HEK293 (cell line): ENCODE results near the gene ASCC3.

Source experiments
- CTCF ChIA-PET: fragments of 350-600 bp; formaldehyde crosslinking; extraction: SDS; loops from one replicate; lab custom pipeline; 2021; ENCODE audit warnings: antibody characterized with exemption; lab: Yijun Ruan, JAX
- POLR2A ChIA-PET: fragments of 300-600 bp; formaldehyde crosslinking; extraction: SDS; loops from one replicate; lab custom pipeline; 2020; ENCODE audit warnings: antibody characterized with exemption, inconsistent platforms; lab: Yijun Ruan, JAX
- H3K27ac ChIP-seq: fragments of 200-500 bp; sonication (Bioruptor generic); 2 replicates; pipeline ENCODE4 v1.5.1; 2014; ENCODE audit warnings: low read depth, low read length, control low read depth, inconsistent platforms; ENCODE audit errors: extremely low read depth
- H3K36me3 ChIP-seq, 2 experiments: fragments of 200-500 bp in 1 of 2; sonication (Bioruptor generic) in 1 of 2; 1 replicate in 1 of 2; 2 replicates in 1 of 2; pipeline ENCODE4 v1.5.1; 2014 to 2017; ENCODE audit warnings: inconsistent platforms in 2 of 2, low read length in 2 of 2; ENCODE audit not compliant: control insufficient read depth in 2 of 2, insufficient read depth in 1 of 2
- H3K4me1 ChIP-seq: fragments of 200-500 bp; sonication (Bioruptor generic); 2 replicates; pipeline ENCODE4 v1.5.1; 2014; ENCODE audit warnings: mild to moderate bottlenecking, low read length, inconsistent platforms; ENCODE audit not compliant: control insufficient read depth, insufficient read depth
- H3K4me3 ChIP-seq: 2 replicates; pipeline ENCODE4 v1.5.1; 2011; ENCODE audit warnings: low read depth, mild to moderate bottlenecking, control low read depth, low read length, moderate library complexity
- H3K9me3 ChIP-seq: fragments of 200-500 bp; sonication (Bioruptor generic); 2 replicates; pipeline ENCODE4 v1.5.1; 2014; ENCODE audit warnings: low read depth, low read length, inconsistent platforms; ENCODE audit not compliant: control insufficient read depth, insufficient read depth
- GLI4 ChIP-seq: fragments of 450-650 bp; formaldehyde crosslinking; IDR thresholded peaks from 2 replicates; pipeline ENCODE4 v1.5.1; 2016; ENCODE audit warnings: missing biosample characterization, missing genetic modification characterization
- GLIS2 ChIP-seq: fragments of 450-650 bp; formaldehyde crosslinking; IDR thresholded peaks from 2 replicates; pipeline ENCODE4 v1.5.1; 2016; ENCODE audit warnings: missing biosample characterization, missing genetic modification characterization
- YY1 ChIP-seq: fragments of 450-650 bp; formaldehyde crosslinking; IDR thresholded peaks from 2 replicates; pipeline ENCODE4 v1.5.1; 2018; ENCODE audit warnings: missing biosample characterization, missing genetic modification characterization
- ZFHX2 ChIP-seq: fragments of 450-650 bp; formaldehyde crosslinking; conservative IDR thresholded peaks from 2 replicates; pipeline ENCODE4 v1.5.1; 2016; ENCODE audit warnings: missing biosample characterization, missing genetic modification characterization
- ZFP41 ChIP-seq: fragments of 450-650 bp; formaldehyde crosslinking; IDR thresholded peaks from 2 replicates; pipeline ENCODE4 v1.5.1; 2016; ENCODE audit warnings: missing biosample characterization, missing genetic modification characterization, borderline replicate concordance
- ZNF140 ChIP-seq: fragments of 450-650 bp; formaldehyde crosslinking; IDR thresholded peaks from 2 replicates; pipeline ENCODE4 v1.5.1; 2016; ENCODE audit warnings: missing biosample characterization, missing genetic modification characterization
- ZNF155 ChIP-seq: fragments of 450-650 bp; formaldehyde crosslinking; IDR thresholded peaks from 2 replicates; pipeline ENCODE4 v1.5.1; 2016; ENCODE audit warnings: missing biosample characterization, missing genetic modification characterization
- ZNF214 ChIP-seq: fragments of 450-650 bp; formaldehyde crosslinking; IDR thresholded peaks from 2 replicates; pipeline ENCODE4 v1.5.1; 2017; ENCODE audit warnings: missing biosample characterization, mild to moderate bottlenecking, missing genetic modification characterization, borderline replicate concordance
- ZNF221 ChIP-seq: fragments of 450-650 bp; formaldehyde crosslinking; IDR thresholded peaks from 2 replicates; pipeline ENCODE4 v1.5.1; 2017; ENCODE audit warnings: missing biosample characterization, missing genetic modification characterization, borderline replicate concordance
- ZNF248 ChIP-seq: fragments of 450-650 bp; formaldehyde crosslinking; IDR thresholded peaks from 2 replicates; pipeline ENCODE4 v1.5.1; 2017; ENCODE audit warnings: missing biosample characterization, missing genetic modification characterization
- ZNF354C ChIP-seq: fragments of 450-650 bp; formaldehyde crosslinking; IDR thresholded peaks from 2 replicates; pipeline ENCODE4 v1.5.1; 2016; ENCODE audit warnings: missing biosample characterization, missing genetic modification characterization, low read depth, borderline replicate concordance
- ZNF623 ChIP-seq: fragments of 450-650 bp; formaldehyde crosslinking; IDR thresholded peaks from 2 replicates; pipeline ENCODE4 v1.5.1; 2016; ENCODE audit warnings: missing biosample characterization, missing genetic modification characterization
- ZNF658 ChIP-seq: fragments of 450-650 bp; formaldehyde crosslinking; IDR thresholded peaks from 2 replicates; pipeline ENCODE4; 2016; ENCODE audit warnings: missing biosample characterization, missing genetic modification characterization
- ZNF792 ChIP-seq: fragments of 450-650 bp; formaldehyde crosslinking; IDR thresholded peaks from 2 replicates; pipeline ENCODE4 v1.5.1; 2016; ENCODE audit warnings: missing biosample characterization, missing genetic modification characterization
- TF ChIP-seq, protein P1 (sequence below): fragments of 450-650 bp; formaldehyde crosslinking; IDR thresholded peaks from 2 replicates; pipeline ENCODE4; 2016; ENCODE audit warnings: missing biosample characterization, missing genetic modification characterization
- TF ChIP-seq, protein P2 (sequence below): fragments of 450-650 bp; formaldehyde crosslinking; IDR thresholded peaks from 2 replicates; pipeline ENCODE4 v1.5.1; 2016; ENCODE audit warnings: missing biosample characterization, missing genetic modification characterization, borderline replicate concordance
- TF ChIP-seq, protein P3 (sequence below): fragments of 450-650 bp; formaldehyde crosslinking; IDR thresholded peaks from 2 replicates; pipeline ENCODE4 v1.5.1; 2016; ENCODE audit warnings: missing biosample characterization, missing genetic modification characterization
- TF ChIP-seq, protein P4 (sequence below): fragments of 450-650 bp; formaldehyde crosslinking; conservative IDR thresholded peaks from 2 replicates; pipeline ENCODE4 v1.5.1; 2016; ENCODE audit warnings: low read depth, missing biosample characterization, missing genetic modification characterization
- TF ChIP-seq, protein P5 (sequence below): fragments of 450-650 bp; formaldehyde crosslinking; IDR thresholded peaks from 2 replicates; pipeline ENCODE4 v1.5.1; 2016; ENCODE audit warnings: missing biosample characterization, missing genetic modification characterization

The ASCC3 gene

DNA sequence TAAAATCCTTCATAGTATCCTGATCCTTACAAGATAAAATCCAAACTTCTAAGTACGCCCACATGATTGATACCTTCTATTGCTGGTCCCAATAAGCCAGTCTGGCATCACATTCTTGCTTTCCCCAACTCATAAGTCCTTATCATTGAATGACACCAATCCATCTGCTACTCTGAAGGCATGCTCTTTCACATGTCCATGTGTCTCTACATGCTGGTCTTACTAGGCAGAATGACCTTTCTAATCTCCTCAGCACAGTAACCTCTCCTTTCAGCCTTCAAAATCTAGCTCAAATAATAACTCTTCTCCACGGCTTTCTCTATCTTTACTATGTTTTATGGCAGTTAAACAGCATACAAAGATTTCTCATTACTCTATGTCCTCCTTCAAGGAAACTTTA is 71.1 kb downstream of the ASCC3 start (continued):
- no peak for TF ChIP-seq ZNF140 (tag by site-specific recombination)
- TF ChIP-seq ZNF155 (tag by site-specific recombination) = no peak
- no peak for TF ChIP-seq ZNF658
- TF ChIP-seq, protein P1, sequence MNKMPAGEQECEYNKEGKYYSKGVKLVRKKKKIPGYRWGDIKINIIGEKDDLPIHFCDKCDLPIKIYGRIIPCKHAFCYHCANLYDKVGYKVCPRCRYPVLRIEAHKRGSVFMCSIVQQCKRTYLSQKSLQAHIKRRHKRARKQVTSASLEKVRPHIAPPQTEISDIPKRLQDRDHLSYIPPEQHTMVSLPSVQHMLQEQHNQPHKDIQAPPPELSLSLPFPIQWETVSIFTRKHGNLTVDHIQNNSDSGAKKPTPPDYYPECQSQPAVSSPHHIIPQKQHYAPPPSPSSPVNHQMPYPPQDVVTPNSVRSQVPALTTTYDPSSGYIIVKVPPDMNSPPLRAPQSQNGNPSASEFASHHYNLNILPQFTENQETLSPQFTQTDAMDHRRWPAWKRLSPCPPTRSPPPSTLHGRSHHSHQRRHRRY (tag by site-specific recombination) = no peak
- TF ChIP-seq GLI4 (tag by site-specific recombination) = no peak
- TF ChIP-seq, protein P2, sequence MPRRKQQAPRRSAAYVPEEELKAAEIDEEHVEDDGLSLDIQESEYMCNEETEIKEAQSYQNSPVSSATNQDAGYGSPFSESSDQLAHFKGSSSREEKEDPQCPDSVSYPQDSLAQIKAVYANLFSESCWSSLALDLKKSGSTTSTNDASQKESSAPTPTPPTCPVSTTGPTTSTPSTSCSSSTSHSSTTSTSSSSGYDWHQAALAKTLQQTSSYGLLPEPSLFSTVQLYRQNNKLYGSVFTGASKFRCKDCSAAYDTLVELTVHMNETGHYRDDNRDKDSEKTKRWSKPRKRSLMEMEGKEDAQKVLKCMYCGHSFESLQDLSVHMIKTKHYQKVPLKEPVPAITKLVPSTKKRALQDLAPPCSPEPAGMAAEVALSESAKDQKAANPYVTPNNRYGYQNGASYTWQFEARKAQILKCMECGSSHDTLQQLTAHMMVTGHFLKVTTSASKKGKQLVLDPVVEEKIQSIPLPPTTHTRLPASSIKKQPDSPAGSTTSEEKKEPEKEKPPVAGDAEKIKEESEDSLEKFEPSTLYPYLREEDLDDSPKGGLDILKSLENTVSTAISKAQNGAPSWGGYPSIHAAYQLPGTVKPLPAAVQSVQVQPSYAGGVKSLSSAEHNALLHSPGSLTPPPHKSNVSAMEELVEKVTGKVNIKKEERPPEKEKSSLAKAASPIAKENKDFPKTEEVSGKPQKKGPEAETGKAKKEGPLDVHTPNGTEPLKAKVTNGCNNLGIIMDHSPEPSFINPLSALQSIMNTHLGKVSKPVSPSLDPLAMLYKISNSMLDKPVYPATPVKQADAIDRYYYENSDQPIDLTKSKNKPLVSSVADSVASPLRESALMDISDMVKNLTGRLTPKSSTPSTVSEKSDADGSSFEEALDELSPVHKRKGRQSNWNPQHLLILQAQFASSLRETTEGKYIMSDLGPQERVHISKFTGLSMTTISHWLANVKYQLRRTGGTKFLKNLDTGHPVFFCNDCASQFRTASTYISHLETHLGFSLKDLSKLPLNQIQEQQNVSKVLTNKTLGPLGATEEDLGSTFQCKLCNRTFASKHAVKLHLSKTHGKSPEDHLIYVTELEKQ (tag by site-specific recombination) = no peak
- TF ChIP-seq ZFP41 (tag by site-specific recombination) = no peak

DNA sequence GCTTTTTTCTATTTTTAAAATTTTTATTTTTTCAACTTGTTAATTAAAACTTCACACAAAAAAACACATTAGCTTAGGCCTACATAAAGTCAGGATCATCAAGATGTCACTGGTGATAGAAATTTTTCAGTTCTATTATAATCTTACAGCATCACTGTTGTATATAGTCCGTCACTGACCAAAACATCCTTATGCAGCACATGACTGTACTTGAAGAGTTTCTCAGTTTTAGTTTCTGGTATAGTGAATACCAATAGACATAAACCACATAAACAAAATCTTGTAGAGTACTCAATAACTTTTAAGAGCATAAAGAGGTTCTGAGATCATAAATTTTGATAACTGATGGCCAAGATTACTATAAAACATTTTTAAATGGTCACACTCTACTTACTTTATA is 71.8 kb downstream of the ASCC3 start:
- H3K27ac ChIP-seq = no peak overlapping the region
- no peaks in the 10 kb centered on the region for H3K4me1 ChIP-seq
- ChIA-PET POLR2A (interaction anchor here (0.7 kb wide), 1 partner anchor 278 kb away, joined by 3 read pairs; no protein-coding TSS in a partner anchor), CTCF (interaction anchor here (0.6 kb wide), 1 partner anchor 257 kb away, joined by 4 read pairs; no protein-coding TSS in a partner anchor)
- H3K9me3 ChIP-seq = no peaks in the 10 kb centered on the region
- peaks cover 0 to 10% of the 10 kb centered on the region in 2 experiments; a peak in 2 of 3 replicates for H3K36me3 ChIP-seq
- TF ChIP-seq YY1 (no peak), ZNF354C (tag by site-specific recombination) (no peak), ZNF221 (tag by site-specific recombination) (no peak), ZFP41 (tag by site-specific recombination) (no peak), ZNF792 (tag by site-specific recombination) (no peak), GLIS2 (tag by site-specific recombination) (no peak), ZNF623 (tag by site-specific recombination) (no peak), ZFHX2 (tag by site-specific recombination) (no peak), ZNF214 (tag by site-specific recombination) (no peak), ZNF248 (tag by site-specific recombination) (no peak)
- TF ChIP-seq, protein P3, sequence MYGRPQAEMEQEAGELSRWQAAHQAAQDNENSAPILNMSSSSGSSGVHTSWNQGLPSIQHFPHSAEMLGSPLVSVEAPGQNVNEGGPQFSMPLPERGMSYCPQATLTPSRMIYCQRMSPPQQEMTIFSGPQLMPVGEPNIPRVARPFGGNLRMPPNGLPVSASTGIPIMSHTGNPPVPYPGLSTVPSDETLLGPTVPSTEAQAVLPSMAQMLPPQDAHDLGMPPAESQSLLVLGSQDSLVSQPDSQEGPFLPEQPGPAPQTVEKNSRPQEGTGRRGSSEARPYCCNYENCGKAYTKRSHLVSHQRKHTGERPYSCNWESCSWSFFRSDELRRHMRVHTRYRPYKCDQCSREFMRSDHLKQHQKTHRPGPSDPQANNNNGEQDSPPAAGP (tag by site-specific recombination) = no peak
- TF ChIP-seq, protein P4, sequence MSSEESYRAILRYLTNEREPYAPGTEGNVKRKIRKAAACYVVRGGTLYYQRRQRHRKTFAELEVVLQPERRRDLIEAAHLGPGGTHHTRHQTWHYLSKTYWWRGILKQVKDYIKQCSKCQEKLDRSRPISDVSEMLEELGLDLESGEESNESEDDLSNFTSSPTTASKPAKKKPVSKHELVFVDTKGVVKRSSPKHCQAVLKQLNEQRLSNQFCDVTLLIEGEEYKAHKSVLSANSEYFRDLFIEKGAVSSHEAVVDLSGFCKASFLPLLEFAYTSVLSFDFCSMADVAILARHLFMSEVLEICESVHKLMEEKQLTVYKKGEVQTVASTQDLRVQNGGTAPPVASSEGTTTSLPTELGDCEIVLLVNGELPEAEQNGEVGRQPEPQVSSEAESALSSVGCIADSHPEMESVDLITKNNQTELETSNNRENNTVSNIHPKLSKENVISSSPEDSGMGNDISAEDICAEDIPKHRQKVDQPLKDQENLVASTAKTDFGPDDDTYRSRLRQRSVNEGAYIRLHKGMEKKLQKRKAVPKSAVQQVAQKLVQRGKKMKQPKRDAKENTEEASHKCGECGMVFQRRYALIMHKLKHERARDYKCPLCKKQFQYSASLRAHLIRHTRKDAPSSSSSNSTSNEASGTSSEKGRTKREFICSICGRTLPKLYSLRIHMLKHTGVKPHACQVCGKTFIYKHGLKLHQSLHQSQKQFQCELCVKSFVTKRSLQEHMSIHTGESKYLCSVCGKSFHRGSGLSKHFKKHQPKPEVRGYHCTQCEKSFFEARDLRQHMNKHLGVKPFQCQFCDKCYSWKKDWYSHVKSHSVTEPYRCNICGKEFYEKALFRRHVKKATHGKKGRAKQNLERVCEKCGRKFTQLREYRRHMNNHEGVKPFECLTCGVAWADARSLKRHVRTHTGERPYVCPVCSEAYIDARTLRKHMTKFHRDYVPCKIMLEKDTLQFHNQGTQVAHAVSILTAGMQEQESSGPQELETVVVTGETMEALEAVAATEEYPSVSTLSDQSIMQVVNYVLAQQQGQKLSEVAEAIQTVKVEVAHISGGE (tag by site-specific recombination) = no peak
- TF ChIP-seq, protein P5, sequence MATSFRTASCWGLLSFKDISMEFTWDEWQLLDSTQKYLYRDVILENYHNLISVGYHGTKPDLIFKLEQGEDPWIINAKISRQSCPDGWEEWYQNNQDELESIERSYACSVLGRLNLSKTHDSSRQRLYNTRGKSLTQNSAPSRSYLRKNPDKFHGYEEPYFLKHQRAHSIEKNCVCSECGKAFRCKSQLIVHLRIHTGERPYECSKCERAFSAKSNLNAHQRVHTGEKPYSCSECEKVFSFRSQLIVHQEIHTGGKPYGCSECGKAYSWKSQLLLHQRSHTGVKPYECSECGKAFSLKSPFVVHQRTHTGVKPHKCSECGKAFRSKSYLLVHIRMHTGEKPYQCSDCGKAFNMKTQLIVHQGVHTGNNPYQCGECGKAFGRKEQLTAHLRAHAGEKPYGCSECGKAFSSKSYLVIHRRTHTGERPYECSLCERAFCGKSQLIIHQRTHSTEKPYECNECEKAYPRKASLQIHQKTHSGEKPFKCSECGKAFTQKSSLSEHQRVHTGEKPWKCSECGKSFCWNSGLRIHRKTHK (tag by site-specific recombination) = no peak
- no peak overlapping the region for H3K4me3 ChIP-seq
